Neural cell (in vitro differentiated cells): Measurements from ENCODE around the gene SLC22A3. TPM values are rescaled to one million over a fixed set of nuclear protein-coding genes. Genes with fewer than 3 reads are reported as not detected.

Experiments
- H2AFZ ChIP-seq: fragments of 200-600, 300-800 bp; sonication (generic), shearing (Covaris generic); 2 replicates; pipeline ENCODE4 v1.6.0; 2014; ENCODE audit warnings: low read depth, mild to moderate bottlenecking, antibody characterized with exemption, low read length, moderate library complexity
- H3F3A ChIP-seq: fragments of 200-600 bp; shearing (Covaris generic); 2 replicates; pipeline ENCODE4 v1.6.1; 2016; ENCODE audit warnings: mild to moderate bottlenecking, moderate library complexity, mixed read lengths, antibody characterized with exemption, low read length; ENCODE audit not compliant: insufficient read depth, poor library complexity, severe bottlenecking
- H3K27ac ChIP-seq: fragments of 200-600, 300-800 bp; sonication (generic), shearing (Covaris generic); 2 replicates; pipeline ENCODE4 v1.5.1; 2014; ENCODE audit warnings: mild to moderate bottlenecking, low read length, moderate library complexity
- H3K27me3 ChIP-seq: fragments of 300-800, 200-600 bp; sonication (generic), shearing (Covaris generic); 2 replicates; pipeline ENCODE4 v1.6.0; 2014; ENCODE audit warnings: mild to moderate bottlenecking, low read depth, low read length, moderate library complexity; ENCODE audit not compliant: insufficient read depth
- H3K36me3 ChIP-seq: fragments of 300-800, 200-600 bp; sonication (generic), shearing (Covaris generic); 2 replicates; pipeline ENCODE4 v1.5.1; 2014; ENCODE audit warnings: mild to moderate bottlenecking, antibody characterized with exemption, low read length, moderate library complexity; ENCODE audit not compliant: insufficient read depth
- H3K4me2 ChIP-seq: fragments of 300-800, 200-600 bp; sonication (generic), shearing (Covaris generic); 2 replicates; pipeline ENCODE4 v1.6.0; 2014; ENCODE audit warnings: mild to moderate bottlenecking, low read length
- H3K4me3 ChIP-seq: fragments of 300-800, 200-600 bp; sonication (generic), shearing (Covaris generic); 2 replicates; pipeline ENCODE4 v1.5.1; 2014; ENCODE audit warnings: mild to moderate bottlenecking, low read length, moderate library complexity
- H3K79me2 ChIP-seq: fragments of 200-600 bp; shearing (Covaris generic); replicated peaks from 2 replicates; pipeline ENCODE4 v1.6.0; 2014; ENCODE audit warnings: mild to moderate bottlenecking, low read length, moderate library complexity; ENCODE audit not compliant: insufficient read depth
- H3K9ac ChIP-seq: fragments of 300-800, 200-600 bp; sonication (generic), shearing (Covaris generic); 2 replicates; pipeline ENCODE4 v1.6.1; 2016; ENCODE audit warnings: mild to moderate bottlenecking, low read length, mixed read lengths
- H3K9me2 ChIP-seq: fragments of 200-600 bp; shearing (Covaris generic); 2 replicates; pipeline ENCODE4 v1.6.1; 2016; ENCODE audit warnings: mild to moderate bottlenecking, low read length, mixed read lengths; ENCODE audit not compliant: insufficient read depth
- H3K9me3 ChIP-seq: fragments of 200-600, 300-800 bp; sonication (generic), shearing (Covaris generic); 2 replicates; pipeline ENCODE4 v1.6.1; 2016; ENCODE audit warnings: mild to moderate bottlenecking, mixed run types, low read length, moderate library complexity, mixed read lengths
- H4K20me1 ChIP-seq: fragments of 200-600 bp; shearing (Covaris generic); 2 replicates; pipeline ENCODE4 v1.6.1; 2016; ENCODE audit warnings: mild to moderate bottlenecking, mixed run types; ENCODE audit not compliant: insufficient read depth
- EP300 ChIP-seq: fragments of 450-650 bp; conservative IDR thresholded peaks from 2 replicates; pipeline ENCODE4 v1.6.1; 2014; ENCODE audit warnings: antibody characterized with exemption, mild to moderate bottlenecking, moderate library complexity; ENCODE audit not compliant: poor library complexity, severe bottlenecking
- EZH2 ChIP-seq: fragments of 200-600, 300-800 bp; shearing (Covaris generic), sonication (generic); IDR thresholded peaks from 2 replicates; pipeline ENCODE4 v1.6.1; 2014; ENCODE audit warnings: antibody characterized with exemption, low read length, borderline replicate concordance, mild to moderate bottlenecking; ENCODE audit not compliant: insufficient read depth, poor library complexity, severe bottlenecking
- MXI1 ChIP-seq: fragments of 450-650 bp; conservative IDR thresholded peaks from 2 replicates; pipeline ENCODE4 v1.6.1; 2014; ENCODE audit warnings: antibody characterized with exemption, mild to moderate bottlenecking; ENCODE audit not compliant: poor library complexity, severe bottlenecking
- POLR2AphosphoS5 ChIP-seq: IDR thresholded peaks from 2 replicates; pipeline ENCODE4 v1.6.1; 2012
- RAD21 ChIP-seq: fragments of 450-650 bp; conservative IDR thresholded peaks from 2 replicates; pipeline ENCODE4 v1.6.1; 2014; ENCODE audit warnings: antibody characterized with exemption, mild to moderate bottlenecking, moderate library complexity
- SMC3 ChIP-seq: fragments of 450-650 bp; conservative IDR thresholded peaks from 2 replicates; pipeline ENCODE4 v1.6.1; 2014; ENCODE audit warnings: antibody characterized with exemption, mild to moderate bottlenecking, moderate library complexity; ENCODE audit not compliant: poor library complexity
- TAF1 ChIP-seq: IDR thresholded peaks from 2 replicates; pipeline ENCODE4 v1.6.1; 2012; ENCODE audit warnings: low read depth
- polyA plus RNA-seq: library from polyadenylated mRNA; depleted of rRNA; stranded (reverse); fragments of >200 nt; gene quantifications from 2 replicates; pipeline ENCODE4 v1.2.3, GENCODE V29; 2014
- TF ChIP-seq, protein P1 (sequence below): IDR thresholded peaks from 2 replicates; pipeline ENCODE4 v1.6.1; 2012; ENCODE audit warnings: borderline replicate concordance
- TF ChIP-seq, protein P2 (sequence below): fragments of 450-650 bp; IDR thresholded peaks from 2 replicates; pipeline ENCODE4 v1.5.1; 2014; ENCODE audit warnings: antibody characterized with exemption, mild to moderate bottlenecking, moderate library complexity; ENCODE audit not compliant: poor library complexity, severe bottlenecking

SLC22A3 gene
- polyA plus RNA-seq, 1 donor from 2014 or later = not detected

DNA sequence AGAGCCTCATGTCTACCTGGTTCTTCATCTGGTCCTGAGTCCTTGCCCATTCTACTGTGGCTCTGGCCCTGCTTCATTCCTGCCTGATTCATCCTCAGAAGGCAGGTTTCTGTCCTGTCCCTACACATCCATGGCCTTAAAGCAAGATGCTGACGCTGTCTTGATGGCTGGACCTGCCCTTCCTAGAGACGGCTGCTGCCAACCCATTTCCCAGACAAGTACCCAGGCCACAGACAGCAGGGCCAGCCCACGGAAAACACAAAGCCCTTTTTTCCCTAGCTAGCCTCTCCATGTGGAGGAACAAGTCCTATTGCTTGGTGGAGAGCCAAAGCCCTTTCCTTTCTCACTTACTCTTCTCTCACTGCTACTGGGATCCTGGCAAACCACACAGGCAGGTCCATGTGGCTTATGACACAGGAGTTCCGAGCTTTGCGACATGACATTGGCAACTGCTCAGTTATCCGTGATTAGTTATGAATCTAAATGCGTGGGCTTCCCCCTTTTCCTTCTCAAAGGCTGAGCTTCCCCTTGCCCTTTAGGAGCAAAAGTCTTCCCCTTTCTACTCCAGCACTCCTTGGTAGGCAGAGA is 72.9 kb downstream of the SLC22A3 start:
- Histone ChIP-seq H3F3A (no peaks in the 10 kb centered on the region), H3K79me2 (no peaks in the 10 kb centered on the region), H3K27me3 (no peaks in the 10 kb centered on the region), H3K27ac (no peak overlapping the region), H2AFZ (no peak overlapping the region), H3K9me2 (no peaks in the 10 kb centered on the region), H3K4me3 (no peak overlapping the region), H3K36me3 (no peaks in the 10 kb centered on the region), H3K4me2 (no peak overlapping the region), H4K20me1 (no peaks in the 10 kb centered on the region), H3K9me3 (no peaks in the 10 kb centered on the region), H3K9ac (no peak overlapping the region)
- TF ChIP-seq, protein P1, sequence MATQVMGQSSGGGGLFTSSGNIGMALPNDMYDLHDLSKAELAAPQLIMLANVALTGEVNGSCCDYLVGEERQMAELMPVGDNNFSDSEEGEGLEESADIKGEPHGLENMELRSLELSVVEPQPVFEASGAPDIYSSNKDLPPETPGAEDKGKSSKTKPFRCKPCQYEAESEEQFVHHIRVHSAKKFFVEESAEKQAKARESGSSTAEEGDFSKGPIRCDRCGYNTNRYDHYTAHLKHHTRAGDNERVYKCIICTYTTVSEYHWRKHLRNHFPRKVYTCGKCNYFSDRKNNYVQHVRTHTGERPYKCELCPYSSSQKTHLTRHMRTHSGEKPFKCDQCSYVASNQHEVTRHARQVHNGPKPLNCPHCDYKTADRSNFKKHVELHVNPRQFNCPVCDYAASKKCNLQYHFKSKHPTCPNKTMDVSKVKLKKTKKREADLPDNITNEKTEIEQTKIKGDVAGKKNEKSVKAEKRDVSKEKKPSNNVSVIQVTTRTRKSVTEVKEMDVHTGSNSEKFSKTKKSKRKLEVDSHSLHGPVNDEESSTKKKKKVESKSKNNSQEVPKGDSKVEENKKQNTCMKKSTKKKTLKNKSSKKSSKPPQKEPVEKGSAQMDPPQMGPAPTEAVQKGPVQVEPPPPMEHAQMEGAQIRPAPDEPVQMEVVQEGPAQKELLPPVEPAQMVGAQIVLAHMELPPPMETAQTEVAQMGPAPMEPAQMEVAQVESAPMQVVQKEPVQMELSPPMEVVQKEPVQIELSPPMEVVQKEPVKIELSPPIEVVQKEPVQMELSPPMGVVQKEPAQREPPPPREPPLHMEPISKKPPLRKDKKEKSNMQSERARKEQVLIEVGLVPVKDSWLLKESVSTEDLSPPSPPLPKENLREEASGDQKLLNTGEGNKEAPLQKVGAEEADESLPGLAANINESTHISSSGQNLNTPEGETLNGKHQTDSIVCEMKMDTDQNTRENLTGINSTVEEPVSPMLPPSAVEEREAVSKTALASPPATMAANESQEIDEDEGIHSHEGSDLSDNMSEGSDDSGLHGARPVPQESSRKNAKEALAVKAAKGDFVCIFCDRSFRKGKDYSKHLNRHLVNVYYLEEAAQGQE = no peak
- TF ChIP-seq RAD21 (no peak), SMC3 (no peak), EZH2 (no peak), MXI1 (no peak), EP300 (no peak), TAF1 (no peak), POLR2AphosphoS5 (no peak)
- TF ChIP-seq, protein P2, sequence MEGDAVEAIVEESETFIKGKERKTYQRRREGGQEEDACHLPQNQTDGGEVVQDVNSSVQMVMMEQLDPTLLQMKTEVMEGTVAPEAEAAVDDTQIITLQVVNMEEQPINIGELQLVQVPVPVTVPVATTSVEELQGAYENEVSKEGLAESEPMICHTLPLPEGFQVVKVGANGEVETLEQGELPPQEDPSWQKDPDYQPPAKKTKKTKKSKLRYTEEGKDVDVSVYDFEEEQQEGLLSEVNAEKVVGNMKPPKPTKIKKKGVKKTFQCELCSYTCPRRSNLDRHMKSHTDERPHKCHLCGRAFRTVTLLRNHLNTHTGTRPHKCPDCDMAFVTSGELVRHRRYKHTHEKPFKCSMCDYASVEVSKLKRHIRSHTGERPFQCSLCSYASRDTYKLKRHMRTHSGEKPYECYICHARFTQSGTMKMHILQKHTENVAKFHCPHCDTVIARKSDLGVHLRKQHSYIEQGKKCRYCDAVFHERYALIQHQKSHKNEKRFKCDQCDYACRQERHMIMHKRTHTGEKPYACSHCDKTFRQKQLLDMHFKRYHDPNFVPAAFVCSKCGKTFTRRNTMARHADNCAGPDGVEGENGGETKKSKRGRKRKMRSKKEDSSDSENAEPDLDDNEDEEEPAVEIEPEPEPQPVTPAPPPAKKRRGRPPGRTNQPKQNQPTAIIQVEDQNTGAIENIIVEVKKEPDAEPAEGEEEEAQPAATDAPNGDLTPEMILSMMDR = no peak

DNA sequence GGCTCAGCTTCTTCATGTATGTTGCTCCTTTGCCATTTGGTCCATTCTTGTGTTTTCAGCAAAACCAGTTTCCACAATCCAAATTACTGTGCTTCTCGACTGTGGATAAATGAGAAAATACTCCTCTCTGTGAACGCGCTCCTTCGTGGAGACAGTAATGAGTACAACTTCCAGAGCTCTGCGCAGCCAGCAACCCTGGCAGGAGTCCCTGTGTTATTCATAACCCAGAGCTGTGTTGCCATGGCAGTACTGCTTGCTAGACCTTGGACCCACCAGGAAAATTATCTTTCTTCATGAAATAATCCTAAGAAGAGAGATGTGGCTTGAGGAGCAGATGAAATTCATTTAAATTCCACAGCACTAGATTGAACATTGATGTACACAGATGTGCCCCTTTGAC is 73.7 kb downstream of the SLC22A3 start:
- no peaks in the 10 kb centered on the region for H3K27me3 ChIP-seq
- H3K4me3 ChIP-seq = no peak overlapping the region
- no peaks in the 10 kb centered on the region for H3K79me2 ChIP-seq
- H4K20me1 ChIP-seq = no peaks in the 10 kb centered on the region
- TF ChIP-seq, protein P2 = no peak
- TF ChIP-seq EP300 (no peak), RAD21 (no peak), EZH2 (no peak), TAF1 (no peak), SMC3 (no peak), MXI1 (no peak), POLR2AphosphoS5 (no peak)
- TF ChIP-seq, protein P1 = no peak
- no peaks in the 10 kb centered on the region for H3K9me2 ChIP-seq
- no peaks in the 10 kb centered on the region for H3K9me3 ChIP-seq
- H3K4me2 ChIP-seq = no peak overlapping the region
- no peaks in the 10 kb centered on the region for H3F3A ChIP-seq
- H3K36me3 ChIP-seq = no peaks in the 10 kb centered on the region
- no peak overlapping the region for H3K27ac ChIP-seq
- H3K9ac ChIP-seq = no peak overlapping the region
- H2AFZ ChIP-seq = no peak overlapping the region
